HepG2 (cell line): ENCODE data around the gene MC5R. TPM values are rescaled to one million over a fixed set of nuclear protein-coding genes. Genes with fewer than 3 reads are reported as not detected.

Experiments
- ATAC-seq: fragments of 200-7000 bp; cut with Tn5 transposase; 3 replicates; pipeline ENCODE4 v1.9.1; 2020; ENCODE audit warnings: mild to moderate bottlenecking, moderate library complexity
- BruUV-seq: library from RNA; stranded (reverse); fragments of 400-500 nt; replicated peaks from 2 replicates; lab custom pipeline; 2021; lab: Mats Ljungman, UMichigan
- CTCF ChIA-PET: fragments of 300-600 bp; formaldehyde crosslinking; extraction: SDS; loops from one replicate; lab custom pipeline; 2021; ENCODE audit warnings: low total read pairs, inconsistent platforms, low intra/inter-chr PET ratio; lab: Yijun Ruan, JAX
- POLR2A ChIA-PET: fragments of 350-600 bp; sonication (Branson Sonifier 250); formaldehyde crosslinking; loops from one replicate; lab custom pipeline; 2020; ENCODE audit warnings: antibody characterized with exemption, inconsistent platforms; lab: Yijun Ruan, JAX
- DNase-seq: peaks from one replicate; pipeline ENCODE4 v3.0.0-alpha.2; 2015; ENCODE audit warnings: low spot score
- FAIRE-seq: peaks from 3 replicates; lab custom pipeline; 2011; peaks lifted over from hg19 to GRCh38; lab: Jason Lieb, UNC
- H2AFZ ChIP-seq: one replicate; pipeline ENCODE4 v1.6.1; 2011; ENCODE audit warnings: low read length, inconsistent platforms
- H3K27ac ChIP-seq: fragments of 300-600 bp; 3 replicates; pipeline ENCODE4 v1.8.0; 2011; ENCODE audit warnings: mixed run types, mild to moderate bottlenecking, mixed read lengths, low read length, inconsistent platforms; ENCODE audit not compliant: insufficient read depth; ENCODE audit errors: extremely low read length
- H3K27me3 ChIP-seq, 2 experiments: fragments of 200-600 bp in 1 of 2; 2 replicates in 1 of 2; 3 replicates in 1 of 2; pipeline versions ENCODE4 v1.6.0 to v1.8.0; 2011; ENCODE audit warnings: low read length in 2 of 2, mild to moderate bottlenecking in 2 of 2, moderate library complexity in 2 of 2, inconsistent platforms in 1 of 2; ENCODE audit not compliant: insufficient read depth in 2 of 2, control insufficient read depth in 1 of 2
- H3K36me3 ChIP-seq, 2 experiments: fragments of 200-600 bp in 1 of 2; replicated peaks in 1 of 2; 2 replicates in 1 of 2; 3 replicates in 1 of 2; pipeline versions ENCODE4 v1.5.1 to v1.8.0; 2011; ENCODE audit warnings: low read length in 2 of 2, inconsistent platforms in 1 of 2; ENCODE audit not compliant: insufficient read depth in 2 of 2, control insufficient read depth in 1 of 2
- H3K4me1 ChIP-seq: 2 replicates; pipeline ENCODE4 v1.5.1; 2012; ENCODE audit warnings: low read length, inconsistent platforms; ENCODE audit not compliant: insufficient read depth
- H3K4me2 ChIP-seq: 2 replicates; pipeline ENCODE4 v1.6.0; 2011; ENCODE audit warnings: low read depth, low read length, inconsistent platforms
- H3K4me3 ChIP-seq, 3 experiments: fragments of 200-600 bp in 1 of 3; sonication (generic), shearing (Covaris generic) in 1 of 3; replicated peaks in 1 of 3; 2 replicates each; pipeline ENCODE4 v1.5.1; 2011 to 2016; ENCODE audit warnings: low read length in 3 of 3, inconsistent platforms in 2 of 3, low read depth in 2 of 3, mild to moderate bottlenecking in 2 of 3, control low read depth in 1 of 3, mixed read lengths in 1 of 3; ENCODE audit not compliant: insufficient read depth in 1 of 3
- H3K79me2 ChIP-seq: one replicate; pipeline ENCODE4 v1.6.1; 2011; ENCODE audit warnings: low read length, inconsistent platforms; ENCODE audit not compliant: insufficient read depth
- H3K9ac ChIP-seq: 2 replicates; pipeline ENCODE4 v1.6.0; 2011; ENCODE audit warnings: mild to moderate bottlenecking, low read depth, low read length, inconsistent platforms; ENCODE audit not compliant: insufficient read depth
- H3K9me3 ChIP-seq: 2 replicates; pipeline ENCODE4 v1.5.1; 2012; ENCODE audit warnings: mild to moderate bottlenecking, low read length
- H4K20me1 ChIP-seq: 2 replicates; pipeline ENCODE4 v1.6.0; 2011; ENCODE audit warnings: inconsistent platforms, mild to moderate bottlenecking, low read length, moderate library complexity; ENCODE audit not compliant: insufficient read depth
- BRF2 ChIP-seq: sonication (generic); formaldehyde crosslinking; IDR thresholded peaks from 2 replicates; pipeline ENCODE4 v1.8.1; 2022; ENCODE audit warnings: mild to moderate bottlenecking, missing genetic modification reagents
- DNMT1 ChIP-seq: sonication (generic); formaldehyde crosslinking; IDR thresholded peaks from 2 replicates; pipeline ENCODE4 v1.5.1; 2020; ENCODE audit warnings: mild to moderate bottlenecking, missing genetic modification reagents
- KDM5B ChIP-seq: sonication (generic); formaldehyde crosslinking; IDR thresholded peaks from 2 replicates; pipeline ENCODE4 v1.4.0; 2020; ENCODE audit warnings: missing genetic modification reagents, mild to moderate bottlenecking, borderline replicate concordance
- MTA1 ChIP-seq: sonication (generic); formaldehyde crosslinking; IDR thresholded peaks from 2 replicates; pipeline ENCODE4 v1.4.0; 2020; ENCODE audit warnings: missing genetic modification reagents, mild to moderate bottlenecking, borderline replicate concordance
- RXRA ChIP-seq: sonication (generic); formaldehyde crosslinking; IDR thresholded peaks from 2 replicates; pipeline ENCODE4 v1.5.1; 2020; ENCODE audit warnings: missing genetic modification reagents
- SRSF9 ChIP-seq: fragments of 200-400 bp; formaldehyde crosslinking; IDR thresholded peaks from 2 replicates; pipeline ENCODE4 v1.6.1; 2018; ENCODE audit warnings: borderline replicate concordance, mild to moderate bottlenecking, low read depth, low read length; ENCODE audit not compliant: insufficient read depth, poor library complexity, severe bottlenecking
- ZNF24 ChIP-seq: fragments of 450-650 bp; IDR thresholded peaks from 2 replicates; pipeline ENCODE4 v1.6.1; 2017; ENCODE audit warnings: antibody characterized with exemption, mild to moderate bottlenecking
- ZNF354B ChIP-seq: sonication (generic); formaldehyde crosslinking; IDR thresholded peaks from 2 replicates; pipeline ENCODE4 v1.8.0; 2022; ENCODE audit warnings: mild to moderate bottlenecking, missing genetic modification reagents
- WGBS: methylation state at CpG from one replicate; pipeline ENCODE4 v1.1.6; 2017; ENCODE audit warnings: low lambda C conversion rate; 5-methylcytosine and 5-hydroxymethylcytosine counted together
- in situ Hi-C: cut with HindIII; loops from 2 replicates; pipeline ENCODE4 v1.10.0; 2017; ENCODE audit warnings: low pct_unique_long_range_greater_than_20kb; ENCODE audit not compliant: extremely low pct_ligation_motif_present
- intact Hi-C: fragments of 100-400 bp; cut with micrococcal nuclease; formaldehyde crosslinking; loops from one replicate; pipeline ENCODE4 v1.10.0; 2022; ENCODE audit not compliant: unreplicated experiment
- polyA plus RNA-seq, 8 experiments: library from polyadenylated mRNA; depleted of rRNA in 3 of 8; stranded (reverse) in 7 of 8; unstranded in 1 of 8; fragments of >200 nt; fragmentation: Illumina TruSeq in 4 of 8; extraction: Trizol in 4 of 8; gene quantifications; 2 replicates each; pipeline versions ENCODE4 v1.2.1 to v1.2.3, GENCODE V29; 2011 to 2016; ENCODE audit warnings: low read depth in 4 of 8, missing spikeins in 1 of 8, mixed read lengths in 1 of 8; ENCODE audit not compliant: insufficient read depth in 1 of 8
- total RNA-seq, 5 experiments: library from RNA; depleted of rRNA; stranded (reverse); fragments of >200 nt; fragmentation: Illumina TruSeq; extraction: Trizol; gene quantifications; 2 replicates each; pipeline ENCODE4 v1.2.3, GENCODE V29; 2016; ENCODE audit warnings: low read depth in 1 of 5

The MC5R gene
- total and polyA plus RNA-seq, 2 of the 13 experiments (the other 11 are each of a cell fraction or from before 2014, with no cell fraction given) = not detected

- no peak for TF ChIP-seq ZNF354B (CRISPR knock-in tag)
- TF ChIP-seq MTA1 (CRISPR knock-in tag) = no peak
These were observed 14.3 kb upstream of the MC5R start (continued) for GRCh38 chr18:13809531-13810255.

DNA sequence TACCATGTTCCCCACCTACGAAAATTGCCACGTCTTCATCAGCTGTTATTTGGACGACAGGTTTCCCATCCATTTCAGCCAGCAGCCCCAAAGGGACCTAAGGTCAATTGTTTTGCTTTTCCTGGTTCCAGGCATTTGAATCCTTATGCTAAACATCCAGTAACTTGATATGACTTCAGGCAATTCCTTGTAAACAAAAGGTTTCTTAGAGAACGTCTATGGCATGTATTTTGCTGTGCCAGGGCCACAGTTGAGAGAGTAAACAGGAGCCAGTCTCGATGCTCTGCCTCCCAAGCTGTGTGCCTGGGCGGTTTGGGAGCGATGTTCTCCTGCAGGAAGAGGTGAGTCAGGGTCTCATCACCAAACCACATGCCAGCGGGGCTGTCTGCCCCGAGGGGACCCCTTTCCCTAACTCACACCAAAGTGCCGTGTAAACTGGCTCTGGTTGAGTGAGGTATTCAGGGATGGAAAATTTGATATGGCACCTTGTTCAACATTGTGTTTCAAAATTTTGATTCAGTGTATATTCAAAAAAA lies 12.9 kb upstream of the MC5R start:
- H3K4me1 ChIP-seq = no peaks in the 10 kb centered on the region; the same call in 1 of the 2 replicates
- no peak for DNase-seq
- TF ChIP-seq DNMT1 (CRISPR knock-in tag) = no peak
- no peak for TF ChIP-seq KDM5B (CRISPR knock-in tag)
- TF ChIP-seq ZNF24 = no peak
- no peak for TF ChIP-seq SRSF9
- TF ChIP-seq RXRA (CRISPR knock-in tag) = no peak
- no peak for TF ChIP-seq BRF2 (CRISPR knock-in tag)
- TF ChIP-seq, all 625 proteins: peak for 0
- Histone ChIP-seq H3K9me3 (no peaks in the 10 kb centered on the region), H3K9ac (no peak overlapping the region), H3K4me2 (no peak overlapping the region), H3K4me3 (no peak overlapping the region), H3K27me3 (no peaks in the 10 kb centered on the region), H3K27ac (no peak overlapping the region), H3K36me3 (no peaks in the 10 kb centered on the region), H2AFZ (no peak overlapping the region), H3K79me2 (no peaks in the 10 kb centered on the region), H4K20me1 (no peaks in the 10 kb centered on the region)
- CTCF ChIA-PET = no interaction called here
- FAIRE-seq (no peak), ATAC-seq (no peak)
- WGBS = 9% methylated on average over 8 of the region's 10 CpGs
- in situ Hi-C loops (loop anchor here (5.0 kb wide), 1 partner anchor 276 kb away; no protein-coding TSS in a partner anchor), intact Hi-C loops (no loop called here)
- POLR2A ChIA-PET = no interaction called here
- no TSS peak for BruUV-seq
